Skeletal muscle tissue (tissue), 4 donors: ENCODE data around the gene LRRC38. TPM values are rescaled to one million over a fixed set of nuclear protein-coding genes. Genes with fewer than 3 reads are reported as not detected.
"Not testable (repeated sequence)": the region's sequence is repeated elsewhere in the genome, so short reads cannot be mapped to it uniquely, and the experiment has no call there.

Experiments
- H3K27ac ChIP-seq: one replicate; pipeline ENCODE4 v1.7.0; 2013; ENCODE audit warnings: mild to moderate bottlenecking, low read depth, low read length, inconsistent platforms
- H3K27me3 ChIP-seq, 3 donors: one replicate each; pipeline ENCODE4 v1.7.0; 2013; ENCODE audit warnings: low read length in 3 of 3; ENCODE audit not compliant: control insufficient read depth in 3 of 3, insufficient read depth in 3 of 3
- H3K36me3 ChIP-seq, 3 donors: one replicate each; pipeline ENCODE4 v1.7.0; 2013; ENCODE audit warnings: low read length in 3 of 3; ENCODE audit not compliant: control insufficient read depth in 3 of 3, insufficient read depth in 3 of 3
- H3K4me1 ChIP-seq, 3 donors: one replicate each; pipeline ENCODE4 v1.7.0; 2013; ENCODE audit warnings: low read length in 3 of 3, mild to moderate bottlenecking in 3 of 3; ENCODE audit not compliant: control insufficient read depth in 3 of 3, insufficient read depth in 3 of 3
- H3K4me3 ChIP-seq, 3 donors: one replicate each; pipeline ENCODE4 v1.7.0; 2013; ENCODE audit warnings: low read length in 3 of 3
- H3K9ac ChIP-seq, 3 donors: one replicate each; pipeline ENCODE4 v1.7.0; 2013; ENCODE audit warnings: low read length in 3 of 3, mild to moderate bottlenecking in 3 of 3, moderate library complexity in 2 of 3, low read depth in 1 of 3
- H3K9me3 ChIP-seq, 3 donors: one replicate each; pipeline ENCODE4 v1.7.0; 2013; ENCODE audit warnings: low read length in 3 of 3; ENCODE audit not compliant: control insufficient read depth in 3 of 3
- total RNA-seq: library from RNA; depleted of rRNA; stranded (reverse); fragments of >200 nt; gene quantifications from one replicate; pipeline ENCODE4 v1.2.3, GENCODE V29; 2014
- donor health status: Osteomylitis.

The LRRC38 gene
- total RNA-seq, 1 donor from 2014 or later, result 10.4 TPM

DNA sequence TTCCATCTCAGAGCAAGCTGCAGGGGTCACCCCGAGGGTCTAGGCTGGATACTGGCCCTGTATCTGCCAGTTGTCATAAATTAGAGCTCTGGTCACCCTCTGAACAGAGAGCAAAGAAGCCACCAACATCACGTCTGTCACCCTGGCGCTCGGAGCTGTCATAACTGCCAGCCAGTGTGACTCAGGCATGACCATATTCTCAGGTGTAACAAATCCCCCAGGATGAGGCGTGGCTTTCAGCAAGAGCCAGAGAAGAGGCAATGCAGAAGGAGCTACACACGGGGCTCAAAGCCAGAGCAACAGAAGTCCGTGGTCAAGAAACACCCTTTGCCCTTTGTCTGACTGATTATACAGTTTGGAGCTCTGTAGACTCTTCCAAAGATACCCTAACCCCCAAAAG lies 63.6 kb downstream of the LRRC38 start:
- H3K36me3 ChIP-seq, result no peaks in the 10 kb centered on the region
- peak overlapping the region in 1 of 3 donors; percentile 35 for H3K9ac ChIP-seq
- peak overlapping the region; percentile 25 for H3K27ac ChIP-seq
- H3K9me3 ChIP-seq, result no peaks in the 10 kb centered on the region
- peaks cover 5 to 9% (median 9%) of the 10 kb centered on the region in 3 donors for H3K4me1 ChIP-seq
- H3K4me3 ChIP-seq, result peak overlapping the region in 1 of 3 donors; percentile 31
- H3K27me3 ChIP-seq, result no peaks in the 10 kb centered on the region

DNA sequence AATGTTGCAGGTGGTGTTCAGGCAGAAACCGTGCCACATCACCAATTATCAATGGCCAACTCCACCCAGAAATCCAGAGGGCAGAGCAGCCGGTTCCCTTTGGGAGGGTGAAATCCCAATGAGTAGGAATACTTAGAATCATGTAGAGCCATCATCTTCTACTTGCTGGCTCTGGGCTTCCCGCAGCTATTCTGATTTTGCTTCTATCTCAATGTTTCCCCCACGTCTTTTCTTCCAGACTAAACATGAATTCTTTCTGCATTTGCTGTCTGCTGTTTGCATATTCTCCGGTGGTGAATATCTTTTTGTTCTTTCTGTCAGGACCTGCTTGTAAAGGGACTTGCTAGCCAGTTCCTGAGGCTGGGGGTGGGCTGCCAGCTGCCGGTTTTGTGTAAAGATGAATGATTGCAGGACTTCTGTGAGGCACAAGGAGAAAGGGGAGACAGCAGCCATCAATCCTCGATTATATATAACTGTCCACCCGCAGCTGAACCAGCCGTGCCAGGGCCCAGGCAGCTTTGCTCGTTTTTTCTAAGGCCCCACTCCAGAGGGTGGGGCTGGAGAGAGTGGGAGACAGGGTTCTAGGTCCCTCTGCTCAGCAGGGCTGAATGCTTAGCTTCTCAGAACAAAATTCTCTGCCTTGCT lies 70.3 kb downstream of the LRRC38 start:
- H3K9ac ChIP-seq, result peak overlapping the region in 1 of 3 donors; percentile 12
- H3K27me3 ChIP-seq, result no peaks in the 10 kb centered on the region
- H3K4me1 ChIP-seq, result peaks cover 0 to 4% (median 0%) of the 10 kb centered on the region in 3 donors
- no peak overlapping the region for H3K4me3 ChIP-seq
- H3K36me3 ChIP-seq, result no peaks in the 10 kb centered on the region
- no peaks in the 10 kb centered on the region for H3K9me3 ChIP-seq
- no peak overlapping the region for H3K27ac ChIP-seq

DNA sequence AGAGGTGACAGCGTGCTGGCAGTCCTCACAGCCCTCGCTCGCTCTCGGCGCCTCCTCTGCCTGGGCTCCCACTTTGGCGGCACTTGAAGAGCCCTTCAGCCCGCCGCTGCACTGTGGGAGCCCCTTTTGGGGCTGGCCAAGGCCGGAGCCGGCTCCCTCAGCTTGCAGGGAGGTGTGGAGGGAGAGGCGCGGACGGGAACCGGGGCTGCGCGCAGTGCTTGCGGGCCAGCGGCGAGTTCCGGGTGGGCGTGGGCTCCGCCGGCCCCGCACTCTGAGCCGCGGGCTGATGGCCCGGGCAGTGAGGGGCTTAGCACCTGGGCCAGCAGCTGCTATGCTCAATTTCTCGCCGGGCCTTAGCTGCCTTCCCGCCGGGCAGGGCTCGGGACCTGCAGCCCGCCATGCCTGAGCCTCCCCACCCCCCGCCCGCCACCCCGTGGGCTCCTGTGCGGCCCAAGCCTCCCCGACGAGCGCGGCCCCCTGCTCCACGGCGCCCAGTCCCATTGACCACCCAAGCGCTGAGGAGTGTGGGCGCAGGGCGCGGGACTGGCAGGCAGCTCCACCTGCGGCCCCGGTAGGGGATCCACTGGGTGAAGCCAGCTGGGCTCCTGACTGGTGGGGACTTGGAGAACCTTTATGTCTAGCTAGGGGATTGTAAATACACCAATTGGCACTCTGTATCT lies 74.6 kb downstream of the LRRC38 start:
- H3K9ac ChIP-seq, H3K4me3 ChIP-seq, H3K36me3 ChIP-seq, H3K27me3 ChIP-seq, H3K9me3 ChIP-seq, H3K4me1 ChIP-seq, H3K27ac ChIP-seq: not testable (repeated sequence)

DNA sequence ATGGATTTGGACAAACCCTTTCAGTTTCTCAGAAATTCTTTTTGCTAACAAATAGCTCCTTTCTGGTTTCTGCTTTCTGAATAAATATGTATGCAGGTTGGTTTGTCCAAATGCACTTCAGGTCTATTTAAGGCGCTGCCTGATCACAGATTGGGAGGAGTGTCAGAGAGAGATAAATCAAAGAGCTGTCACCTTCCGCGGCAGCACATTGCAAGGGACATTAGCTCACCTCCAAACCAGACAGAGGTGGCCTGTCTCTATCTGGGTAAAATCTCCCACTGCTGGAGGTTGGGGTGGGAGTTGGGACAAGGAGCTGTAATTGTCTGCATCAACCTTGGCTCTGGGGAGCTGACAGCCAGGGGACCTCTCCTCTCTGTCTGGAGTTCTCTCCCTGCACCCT lies 78.3 kb downstream of the LRRC38 start:
- no peak overlapping the region for H3K27ac ChIP-seq
- H3K27me3 ChIP-seq, result no peaks in the 10 kb centered on the region
- H3K9ac ChIP-seq, result no peak overlapping the region
- H3K9me3 ChIP-seq, result no peaks in the 10 kb centered on the region
- H3K4me3 ChIP-seq, result peak overlapping the region in 2 of 3 donors; percentile 2 to 22
- H3K36me3 ChIP-seq, result no peaks in the 10 kb centered on the region
- peaks cover 0 to 14% (median 7%) of the 10 kb centered on the region in 3 donors for H3K4me1 ChIP-seq

DNA sequence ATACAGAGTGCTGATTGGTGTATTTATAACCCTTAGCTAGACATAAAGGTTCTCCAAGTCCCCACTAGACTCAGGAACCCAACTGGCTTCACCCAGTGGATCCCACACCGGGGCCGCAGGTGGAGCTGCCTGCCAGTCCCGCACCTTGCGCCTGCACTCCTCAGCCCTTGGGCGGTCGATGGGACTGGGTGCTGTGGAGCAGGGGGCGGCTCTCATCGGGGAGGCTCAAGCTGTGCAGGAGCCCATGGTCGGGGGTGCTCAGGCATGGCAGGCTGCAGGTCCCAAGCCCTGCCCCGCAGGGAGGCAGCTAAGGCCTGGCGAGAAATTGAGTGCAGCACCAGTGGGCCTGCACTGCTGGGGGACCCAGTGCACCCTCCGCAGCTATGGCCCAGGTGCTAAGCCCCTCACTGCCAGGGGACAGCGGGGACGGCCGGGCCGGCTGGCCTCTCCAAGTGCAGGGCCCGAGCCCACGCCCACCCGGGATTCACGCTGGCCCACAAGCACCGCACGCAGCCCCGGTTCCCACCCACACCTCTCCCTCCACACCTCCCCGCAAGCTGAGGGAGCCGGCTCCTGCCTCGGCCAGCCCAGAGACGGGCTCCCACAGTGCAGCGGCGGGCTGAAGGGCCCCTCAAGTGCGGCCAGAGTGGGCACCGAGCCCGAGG lies 80.0 kb downstream of the LRRC38 start:
- not testable (repeated sequence) for H3K27ac ChIP-seq, H3K9ac ChIP-seq, H3K36me3 ChIP-seq, H3K4me3 ChIP-seq, H3K9me3 ChIP-seq, H3K27me3 ChIP-seq
- peaks cover 0 to 14% (median 7%) of the 10 kb centered on the region in 3 donors for H3K4me1 ChIP-seq

DNA sequence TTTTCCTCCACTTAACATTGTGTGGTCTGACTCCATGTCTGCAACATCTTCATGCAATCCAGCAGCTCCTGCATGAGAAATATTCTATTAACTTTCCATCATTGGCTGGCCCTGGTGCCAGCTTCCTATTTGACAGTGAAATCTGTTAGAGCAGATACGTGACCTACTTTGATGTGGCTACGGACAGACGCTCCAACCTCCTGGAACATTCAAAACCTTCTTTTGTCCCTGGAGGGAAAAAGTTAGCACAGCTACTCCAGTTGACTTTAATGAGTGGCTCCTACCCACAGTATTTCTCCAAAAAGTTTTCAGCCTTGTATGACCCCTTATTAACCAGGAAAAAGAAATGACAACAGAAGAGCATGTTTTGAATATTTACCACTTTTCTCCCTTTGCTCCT lies 81.6 kb downstream of the LRRC38 start:
- no peak overlapping the region for H3K27ac ChIP-seq
- no peaks in the 10 kb centered on the region for H3K36me3 ChIP-seq
- H3K9me3 ChIP-seq, result no peaks in the 10 kb centered on the region
- peaks cover 0 to 14% (median 7%) of the 10 kb centered on the region in 3 donors for H3K4me1 ChIP-seq
- H3K4me3 ChIP-seq, result no peak overlapping the region
- H3K9ac ChIP-seq, result no peak overlapping the region
- H3K27me3 ChIP-seq, result no peaks in the 10 kb centered on the region

DNA sequence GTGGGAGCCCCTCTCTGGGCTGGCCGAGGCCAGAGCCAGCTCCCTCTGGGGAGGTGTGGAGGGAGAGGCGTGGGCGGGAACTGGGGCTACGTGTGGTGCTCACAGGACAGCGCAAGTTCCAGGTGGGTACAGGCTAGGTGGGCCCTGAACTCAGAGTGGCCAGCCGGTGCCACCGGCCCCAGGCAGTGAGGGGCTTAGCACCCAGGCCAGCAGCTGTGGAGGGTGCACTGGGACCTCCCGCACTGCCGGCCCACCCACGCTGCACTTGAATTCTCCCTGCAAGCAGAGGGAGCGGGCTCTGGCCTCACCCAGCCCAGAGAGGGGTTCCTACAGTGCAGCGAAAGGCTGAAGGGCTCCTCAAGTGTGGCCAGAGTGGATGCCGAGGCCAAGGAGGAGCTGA lies 83.3 kb downstream of the LRRC38 start:
- Histone ChIP-seq H3K27me3 (no peaks in the 10 kb centered on the region), H3K9me3 (no peaks in the 10 kb centered on the region), H3K36me3 (no peaks in the 10 kb centered on the region), H3K4me1 (peaks cover 0 to 8% (median 1%) of the 10 kb centered on the region in 3 donors), H3K9ac (no peak overlapping the region), H3K27ac (no peak overlapping the region), H3K4me3 (no peak overlapping the region)

Other genes starting within 250 kb of the LRRC38 start
- gene PRAMEF8, start 228.9 kb downstream of the LRRC38 start, total RNA-seq, result not detected
- gene PRAMEF33, start 210.5 kb downstream of the LRRC38 start, total RNA-seq, result not detected
- not detected for gene PRAMEF15, start 198.4 kb downstream of the LRRC38 start, total RNA-seq
- gene PRAMEF14, start 166.9 kb downstream of the LRRC38 start, total RNA-seq, result not detected
- not detected for gene PRAMEF19, start 142.1 kb downstream of the LRRC38 start, total RNA-seq
- not detected for gene PRAMEF17, start 124.4 kb downstream of the LRRC38 start, total RNA-seq
- not detected for gene PRAMEF20, start 103.6 kb downstream of the LRRC38 start, total RNA-seq
- gene PDPN, start 69.8 kb upstream of the LRRC38 start, total RNA-seq, result 13.6 TPM
- gene PRDM2, start 186.2 kb upstream of the LRRC38 start, total RNA-seq, result 23.0 TPM